ENCODE results near the gene MYOM3.

- no peak for TF ChIP-seq CTCF (conservative IDR thresholded peaks at IDR 0.05; ENCODE audit: low read depth, low read length)
- TF ChIP-seq EZH2 (IDR thresholded peaks at IDR 0.05; ENCODE audit: borderline replicate concordance, low read depth, low read length, poor library complexity, severe bottlenecking) = no peak
These were observed 22.4 kb upstream of the MYOM3 start for GRCh38 chr1:24134376-24134775.

All from A673 (cell line).